Epithelial cell of proximal tubule (primary cell): ENCODE measurements around the gene SKAP1. TPM values are rescaled to one million over a fixed set of nuclear protein-coding genes. Genes with fewer than 3 reads are reported as not detected.
"Not testable (repeated sequence)": the region's sequence is repeated elsewhere in the genome, so short reads cannot be mapped to it uniquely, and the experiment has no call there.

Source experiments
- DNase-seq: peaks from one replicate; pipeline ENCODE4 v3.0.0-alpha.2; 2011; ENCODE audit warnings: low read depth
- H3K4me3 ChIP-seq: 2 replicates; pipeline ENCODE4 v1.5.1; 2011; ENCODE audit warnings: low read depth, mild to moderate bottlenecking, low read length
- CTCF ChIP-seq: conservative IDR thresholded peaks from 2 replicates; pipeline ENCODE4 v1.5.1; 2012; ENCODE audit warnings: low read depth, mild to moderate bottlenecking, low read length
- total RNA-seq: library from RNA; depleted of rRNA; stranded (reverse); fragments of >200 nt; gene quantifications from 2 replicates; pipeline ENCODE4 v1.2.3, GENCODE V29; 2015

Gene SKAP1
- total RNA-seq, 1 donor from 2014 or later = 11.4 TPM

GRCh38 chr17:48412841-48413240 lies 17.2 kb downstream of the SKAP1 start:
- H3K4me3 ChIP-seq = no peak overlapping the region
- DNase-seq = no peak
- TF ChIP-seq CTCF = no peak

GRCh38 chr17:48410821-48411220 lies 19.2 kb downstream of the SKAP1 start:
- H3K4me3 ChIP-seq, DNase-seq: not testable (repeated sequence)

- TF ChIP-seq CTCF = no peak
- no peak for DNase-seq
- no peak overlapping the region for H3K4me3 ChIP-seq
Observed at GRCh38 chr17:48409607-48410006, 20.4 kb downstream of the SKAP1 start.

- DNase-seq = no peak
- TF ChIP-seq CTCF = no peak
- no peak overlapping the region for H3K4me3 ChIP-seq
Observed at GRCh38 chr17:48406936-48407567, 23.0 kb downstream of the SKAP1 start.

- no peak for DNase-seq
- H3K4me3 ChIP-seq = no peak overlapping the region
Observed at GRCh38 chr17:48394821-48395220, 35.2 kb downstream of the SKAP1 start.

DNA sequence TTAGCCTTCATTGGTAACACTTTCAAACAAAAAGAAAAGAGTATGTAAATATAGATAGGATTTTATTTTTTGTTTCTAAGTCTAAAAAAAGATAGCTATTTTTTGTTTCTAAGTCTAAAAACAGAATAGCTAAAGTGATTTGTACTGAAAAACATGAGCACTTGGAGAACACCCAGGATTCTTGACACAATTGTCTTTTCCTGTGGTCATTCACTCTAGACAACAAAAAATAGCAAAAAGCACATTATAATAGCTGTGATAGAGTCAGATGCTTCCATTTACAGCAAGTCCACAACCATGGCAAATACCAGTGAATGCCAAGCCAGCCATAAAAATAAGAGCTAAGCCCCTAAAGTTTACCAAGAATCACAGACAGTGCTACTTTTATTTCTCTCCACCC lies 36.7 kb downstream of the SKAP1 start:
- no peak for TF ChIP-seq CTCF
- H3K4me3 ChIP-seq = no peak overlapping the region
- no peak for DNase-seq

More at GRCh38 chr17:48394821-48395220, 35.2 kb downstream of the SKAP1 start:
- no peak for TF ChIP-seq CTCF

GRCh38 chr17:48392857-48393256 lies 37.2 kb downstream of the SKAP1 start:
- H3K4me3 ChIP-seq = no peak overlapping the region
- DNase-seq = no peak
- no peak for TF ChIP-seq CTCF
